ENCODE measurements around the gene HDAC11.
"Not testable (repeated sequence)": the region's sequence is repeated elsewhere in the genome, so short reads cannot be mapped to it uniquely, and the experiment has no call there.

The HDAC11 gene

GRCh38 chr3:13498354-13499060, 18.4 kb downstream of the HDAC11 start:
- Histone ChIP-seq H3K27me3 (replicated peaks) (no peaks in the 10 kb centered on the region), H3K36me3 (replicated peaks) (no peaks in the 10 kb centered on the region), H3K27ac (no peak overlapping the region), H3K4me3 (ENCODE audit: low read depth, low read length) (no peak overlapping the region)
- TF ChIP-seq CTCF (IDR thresholded peaks at IDR 0.05; ENCODE audit: low read depth, low read length, missing control alignments) = no peak
- DNase-seq = no peak
- in situ Hi-C loops (cut with HindIII; ENCODE audit: low pct_ligation_motif_present, low sequenced_read_pairs) = no loop called here

- H3K4me3 ChIP-seq (ENCODE audit: low read depth, low read length); DNase-seq; H3K27me3 ChIP-seq (replicated peaks); in situ Hi-C loops (cut with HindIII; ENCODE audit: low pct_ligation_motif_present, low sequenced_read_pairs); H3K36me3 ChIP-seq (replicated peaks); H3K27ac ChIP-seq: not testable (repeated sequence)
These were observed 19.1 kb downstream of the HDAC11 start for GRCh38 chr3:13499246-13499645.

- peak; percentile 14 for DNase-seq
- peak; percentile 84 for TF ChIP-seq CTCF (IDR thresholded peaks at IDR 0.05; ENCODE audit: low read depth, low read length, missing control alignments)
These were observed 20.2 kb downstream of the HDAC11 start for GRCh38 chr3:13500133-13500885.

GRCh38 chr3:13501056-13501455, 20.9 kb downstream of the HDAC11 start:
- H3K27ac ChIP-seq = no peak overlapping the region
- no peaks in the 10 kb centered on the region for H3K27me3 ChIP-seq (replicated peaks)
- H3K36me3 ChIP-seq (replicated peaks) = no peaks in the 10 kb centered on the region
- in situ Hi-C loops (cut with HindIII; ENCODE audit: low pct_ligation_motif_present, low sequenced_read_pairs) = loop anchor here (25.0 kb wide), 1 partner anchor 136 kb away; no protein-coding TSS in a partner anchor
- no peak overlapping the region for H3K4me3 ChIP-seq (ENCODE audit: low read depth, low read length)
- TF ChIP-seq CTCF (IDR thresholded peaks at IDR 0.05; ENCODE audit: low read depth, low read length, missing control alignments) = no peak
- DNase-seq = no peak

More at GRCh38 chr3:13500133-13500885, 20.2 kb downstream of the HDAC11 start:
- no peaks in the 10 kb centered on the region for H3K27me3 ChIP-seq (replicated peaks)
- H3K4me3 ChIP-seq (ENCODE audit: low read depth, low read length) = no peak overlapping the region
- in situ Hi-C loops (cut with HindIII; ENCODE audit: low pct_ligation_motif_present, low sequenced_read_pairs) = loop anchor here (25.0 kb wide), 1 partner anchor 137 kb away; no protein-coding TSS in a partner anchor
- H3K36me3 ChIP-seq (replicated peaks) = no peaks in the 10 kb centered on the region
- no peak overlapping the region for H3K27ac ChIP-seq

DNA sequence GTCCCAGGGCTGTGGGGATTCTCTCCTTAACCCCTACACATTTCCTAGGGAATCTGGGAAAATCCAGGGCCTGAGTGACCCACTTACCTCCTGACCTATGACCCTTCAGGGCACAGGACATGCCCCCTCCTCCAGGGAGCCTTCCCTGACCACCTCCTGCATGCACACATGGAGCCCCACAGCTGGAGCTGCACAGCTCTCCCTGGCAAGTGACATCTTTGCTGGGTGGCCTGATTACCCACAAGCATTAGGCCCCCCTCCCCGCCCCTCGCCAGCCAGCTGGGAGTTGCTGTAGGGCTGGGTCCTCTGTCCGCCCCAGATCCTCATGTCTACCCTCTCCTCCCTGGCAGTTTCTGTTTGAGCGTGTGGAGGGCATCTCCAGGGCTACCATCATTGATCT, 21.4 kb downstream of the HDAC11 start:
- Histone ChIP-seq H3K27ac (no peak overlapping the region), H3K36me3 (replicated peaks) (no peaks in the 10 kb centered on the region), H3K4me3 (ENCODE audit: low read depth, low read length) (no peak overlapping the region), H3K27me3 (replicated peaks) (no peaks in the 10 kb centered on the region)
- TF ChIP-seq CTCF (IDR thresholded peaks at IDR 0.05; ENCODE audit: low read depth, low read length, missing control alignments) = no peak
- in situ Hi-C loops (cut with HindIII; ENCODE audit: low pct_ligation_motif_present, low sequenced_read_pairs) = loop anchor here (25.0 kb wide), 1 partner anchor 136 kb away; no protein-coding TSS in a partner anchor
- DNase-seq = no peak

All from brain microvascular endothelial cell (primary cell).